Upper lobe of left lung (tissue), 4 donors: ENCODE results near the gene TARP.

Experiments used
- CTCF ChIP-seq, 6 experiments: fragments of 450-650 bp in 4 of 6; fragments of 200-600 bp in 2 of 6; sonication (generic) in 2 of 6; IDR thresholded peaks; one replicate each; pipeline ENCODE4 v1.5.1; 2016 to 2019; ENCODE audit warnings: antibody characterized with exemption in 6 of 6
- POLR2A ChIP-seq, 4 donors: fragments of 450-650 bp; IDR thresholded peaks; one replicate each; pipeline ENCODE4 v1.5.1; 2016 to 2017; ENCODE audit warnings: antibody characterized with exemption in 4 of 4, mild to moderate bottlenecking in 2 of 4
- POLR2AphosphoS5 ChIP-seq, 2 donors: sonication (generic); formaldehyde crosslinking; IDR thresholded peaks; one replicate each; pipeline ENCODE4 v1.5.1; 2017; ENCODE audit warnings: antibody characterized with exemption in 2 of 2

GRCh38 chr7:38211940-38212339 is 61.5 kb downstream of the TARP start:
- TF ChIP-seq CTCF (IDR thresholded peaks at IDR 0.05) (no peak), POLR2A (IDR thresholded peaks at IDR 0.05) (no peak), POLR2AphosphoS5 (IDR thresholded peaks at IDR 0.05) (no peak)
